SK-N-SH (cell line): ENCODE data around the gene HDAC7. TPM values are rescaled to one million over a fixed set of nuclear protein-coding genes. Genes with fewer than 3 reads are reported as not detected.
A peak's percentile ranks its signal among the peaks of the same experiment; 100 is the strongest.

ENCODE experiments used
- CTCF ChIA-PET: fragments of 300-600, 350-600 bp; formaldehyde crosslinking; extraction: SDS; loops from one replicate; lab custom pipeline; 2021; lab: Yijun Ruan, JAX
- POLR2A ChIA-PET: fragments of 350-600 bp; sonication (Branson Sonifier 250); formaldehyde crosslinking; extraction: SDS; loops from one replicate; lab custom pipeline; 2020; ENCODE audit warnings: antibody characterized with exemption, inconsistent platforms; lab: Yijun Ruan, JAX
- DNase-seq: peaks from one replicate; pipeline ENCODE4 v3.0.0; 2012
- H2AFZ ChIP-seq: fragments of 200-600 bp; sonication (generic); 2 replicates; pipeline ENCODE4 v1.8.1; 2016; ENCODE audit warnings: antibody characterized with exemption, mild to moderate bottlenecking, low read depth
- H3F3A ChIP-seq: fragments of 200-600 bp; sonication (generic); replicated peaks from 2 replicates; pipeline ENCODE3; 2016; ENCODE audit warnings: antibody characterized with exemption, mild to moderate bottlenecking; ENCODE audit not compliant: insufficient read depth
- H3K27ac ChIP-seq, 2 experiments: fragments of 200-500 bp in 1 of 2; fragments of 200-600 bp in 1 of 2; sonication (Bioruptor generic) in 1 of 2; sonication (generic), shearing (Covaris generic) in 1 of 2; 2 replicates each; pipeline versions ENCODE4 v1.5.1 to v1.6.1; 2014 to 2016; ENCODE audit warnings: low read depth in 2 of 2, inconsistent platforms in 1 of 2, low read length in 1 of 2, mild to moderate bottlenecking in 1 of 2, mixed read lengths in 1 of 2
- H3K27me3 ChIP-seq: fragments of 200-600 bp; sonication (generic), shearing (Covaris generic); 2 replicates; pipeline ENCODE4 v1.6.1; 2016; ENCODE audit warnings: mixed run types; ENCODE audit not compliant: insufficient read depth
- H3K36me3 ChIP-seq, 2 experiments: fragments of 200-500 bp in 1 of 2; fragments of 200-600 bp in 1 of 2; sonication (Bioruptor generic) in 1 of 2; sonication (generic) in 1 of 2; replicated peaks in 1 of 2; 2 replicates each; pipeline versions ENCODE3 to v1.5.1; 2014 to 2016; ENCODE audit warnings: low read length in 1 of 2, mild to moderate bottlenecking in 1 of 2; ENCODE audit not compliant: insufficient read depth in 2 of 2, control insufficient read depth in 1 of 2
- H3K4me1 ChIP-seq, 2 experiments: fragments of 200-500 bp in 1 of 2; fragments of 200-600 bp in 1 of 2; sonication (Bioruptor generic) in 1 of 2; sonication (generic), shearing (Covaris generic) in 1 of 2; 2 replicates each; pipeline versions ENCODE4 v1.5.1 to v1.6.1; 2014 to 2016; ENCODE audit warnings: low read depth in 1 of 2, low read length in 1 of 2, mixed run types in 1 of 2; ENCODE audit not compliant: insufficient read depth in 2 of 2, control insufficient read depth in 1 of 2
- H3K4me2 ChIP-seq: fragments of 200-600 bp; sonication (generic), shearing (Covaris generic); 2 replicates; pipeline ENCODE4 v1.6.1; 2017; ENCODE audit warnings: mixed run types
- H3K4me3 ChIP-seq, 2 experiments: fragments of 200-500 bp in 1 of 2; fragments of 200-600 bp in 1 of 2; sonication (Bioruptor generic) in 1 of 2; sonication (generic), shearing (Covaris generic) in 1 of 2; 2 replicates each; pipeline versions ENCODE4 v1.5.1 to v1.8.1; 2014 to 2016; ENCODE audit warnings: low read depth in 2 of 2, inconsistent platforms in 1 of 2, low read length in 1 of 2, mild to moderate bottlenecking in 1 of 2, mixed read lengths in 1 of 2, moderate library complexity in 1 of 2
- H3K79me2 ChIP-seq: fragments of 200-600 bp; sonication (generic); 2 replicates; pipeline ENCODE4 v1.8.1; 2017; ENCODE audit warnings: mild to moderate bottlenecking; ENCODE audit not compliant: insufficient read depth
- H3K9ac ChIP-seq: fragments of 200-600 bp; sonication (generic); 2 replicates; pipeline ENCODE4 v1.6.1; 2017; ENCODE audit warnings: mixed run types
- H3K9me2 ChIP-seq: fragments of 200-600 bp; sonication (generic); 2 replicates; pipeline ENCODE4 v1.6.1; 2017; ENCODE audit warnings: mixed run types
- H3K9me3 ChIP-seq: fragments of 200-600 bp; sonication (generic); 2 replicates; pipeline ENCODE4 v1.6.1; 2017; ENCODE audit warnings: mixed run types, mild to moderate bottlenecking, moderate library complexity
- H4K20me1 ChIP-seq: fragments of 200-600 bp; sonication (generic); 2 replicates; pipeline ENCODE4 v1.6.1; 2017; ENCODE audit warnings: mild to moderate bottlenecking, mixed run types; ENCODE audit not compliant: insufficient read depth
- GATA2 ChIP-seq: sonication (generic); formaldehyde crosslinking; IDR thresholded peaks from 2 replicates; pipeline ENCODE4 v1.5.0; 2020; ENCODE audit warnings: mild to moderate bottlenecking, missing genetic modification reagents
- MEF2A ChIP-seq: IDR thresholded peaks from 2 replicates; pipeline ENCODE4 v1.4.0; 2012; ENCODE audit warnings: low read depth, borderline replicate concordance
- RAD21 ChIP-seq: IDR thresholded peaks from 2 replicates; pipeline ENCODE4 v1.6.1; 2012; ENCODE audit warnings: mild to moderate bottlenecking, low read length
- RCOR1 ChIP-seq: fragments of 150-350 bp; IDR thresholded peaks from 2 replicates; pipeline ENCODE4 v1.6.1; 2017; ENCODE audit warnings: antibody characterized with exemption, low read length
- RFX5 ChIP-seq: IDR thresholded peaks from 2 replicates; pipeline ENCODE4 v1.6.1; 2012; ENCODE audit warnings: mild to moderate bottlenecking, improper control_type of control experiment, low read length
- SMC3 ChIP-seq: IDR thresholded peaks from 2 replicates; pipeline ENCODE4 v1.6.1; 2012; ENCODE audit warnings: low read depth, low read length, improper control_type of control experiment
- WGBS: methylation state at CpG from one replicate; pipeline ENCODE4 v1.1.6; 2017; ENCODE audit warnings: low lambda C conversion rate; 5-methylcytosine and 5-hydroxymethylcytosine counted together
- polyA plus RNA-seq, 3 experiments: library from polyadenylated mRNA; depleted of rRNA; stranded (reverse); fragments of >200 nt; gene quantifications; 2 replicates each; pipeline ENCODE4 v1.2.3, GENCODE V29; 2012
- TF ChIP-seq, protein P1 (sequence below): fragments of 150-350 bp; IDR thresholded peaks from 2 replicates; pipeline ENCODE4 v1.6.1; 2016; ENCODE audit warnings: mild to moderate bottlenecking, low read depth, low read length
- TF ChIP-seq, protein P2 (sequence below): IDR thresholded peaks from 2 replicates; pipeline ENCODE4 v1.4.0; 2012; ENCODE audit warnings: low read depth, borderline replicate concordance
- TF ChIP-seq, protein P3 (sequence below): fragments of 200-600 bp; sonication (generic); IDR thresholded peaks from 2 replicates; pipeline ENCODE4 v1.6.1; 2017; ENCODE audit warnings: antibody characterized with exemption, mild to moderate bottlenecking, moderate library complexity

The HDAC7 gene
- polyA plus RNA-seq, 1 of the 3 experiments (the other 2 are of a cell fraction): 51.0 TPM

DNA sequence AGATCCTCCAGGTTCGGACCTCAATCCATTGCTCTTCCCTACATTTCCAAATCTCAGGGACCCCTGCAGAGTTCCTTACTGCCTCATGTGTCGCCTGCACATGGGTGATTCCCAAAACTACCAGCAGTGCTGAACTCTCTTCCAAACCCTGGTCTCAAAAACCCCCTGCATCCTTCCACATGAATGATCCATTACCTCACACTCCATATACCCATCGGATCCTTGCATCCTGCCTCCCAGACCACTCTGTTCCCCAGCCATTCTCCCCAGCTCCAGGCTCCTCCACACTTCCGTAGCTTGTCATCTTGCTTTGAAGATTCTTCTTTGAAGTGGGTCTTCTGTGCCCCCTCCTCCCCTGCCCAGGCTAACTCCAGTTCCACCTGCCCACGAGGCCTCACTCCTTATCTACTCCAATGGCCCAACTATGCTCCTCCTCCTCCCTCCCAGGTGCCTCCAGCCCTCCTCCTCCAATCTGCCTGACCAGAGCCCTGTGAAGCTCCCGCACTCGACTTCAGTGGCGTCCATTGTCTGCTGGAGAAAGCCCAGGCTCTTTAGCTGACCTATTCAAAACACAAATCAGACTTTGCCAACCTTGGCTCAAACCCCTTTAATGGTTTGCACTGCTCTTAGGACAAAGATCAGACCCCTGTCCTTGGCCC, 74.8 kb downstream of the HDAC7 start:
- Histone ChIP-seq H2AFZ (no peak overlapping the region), H3K9ac (no peak overlapping the region), H3K9me2 (no peaks in the 10 kb centered on the region), H3K4me2 (no peak overlapping the region), H3K27me3 (no peaks in the 10 kb centered on the region), H3K79me2 (no peaks in the 10 kb centered on the region), H3K4me1 (peaks cover 13 to 23% of the 10 kb centered on the region in 2 experiments; a peak in 3 of 4 replicates)
- WGBS: 76% methylated on average over 8 of the region's 8 CpGs
- DNase-seq: no peak
- CTCF ChIA-PET: interaction anchor here (0.9 to 43.0 kb wide), 11 partner anchors 9 to 96 kb away, joined by 3 to 1294 read pairs (median 35); partner anchors contain the start of genes ENDOU, RAPGEF3 and SLC48A1
- POLR2A ChIA-PET: no interaction called here
- TF ChIP-seq, protein P1, sequence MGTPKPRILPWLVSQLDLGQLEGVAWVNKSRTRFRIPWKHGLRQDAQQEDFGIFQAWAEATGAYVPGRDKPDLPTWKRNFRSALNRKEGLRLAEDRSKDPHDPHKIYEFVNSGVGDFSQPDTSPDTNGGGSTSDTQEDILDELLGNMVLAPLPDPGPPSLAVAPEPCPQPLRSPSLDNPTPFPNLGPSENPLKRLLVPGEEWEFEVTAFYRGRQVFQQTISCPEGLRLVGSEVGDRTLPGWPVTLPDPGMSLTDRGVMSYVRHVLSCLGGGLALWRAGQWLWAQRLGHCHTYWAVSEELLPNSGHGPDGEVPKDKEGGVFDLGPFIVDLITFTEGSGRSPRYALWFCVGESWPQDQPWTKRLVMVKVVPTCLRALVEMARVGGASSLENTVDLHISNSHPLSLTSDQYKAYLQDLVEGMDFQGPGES: no peak
- TF ChIP-seq RFX5: no peak
- TF ChIP-seq, protein P2, sequence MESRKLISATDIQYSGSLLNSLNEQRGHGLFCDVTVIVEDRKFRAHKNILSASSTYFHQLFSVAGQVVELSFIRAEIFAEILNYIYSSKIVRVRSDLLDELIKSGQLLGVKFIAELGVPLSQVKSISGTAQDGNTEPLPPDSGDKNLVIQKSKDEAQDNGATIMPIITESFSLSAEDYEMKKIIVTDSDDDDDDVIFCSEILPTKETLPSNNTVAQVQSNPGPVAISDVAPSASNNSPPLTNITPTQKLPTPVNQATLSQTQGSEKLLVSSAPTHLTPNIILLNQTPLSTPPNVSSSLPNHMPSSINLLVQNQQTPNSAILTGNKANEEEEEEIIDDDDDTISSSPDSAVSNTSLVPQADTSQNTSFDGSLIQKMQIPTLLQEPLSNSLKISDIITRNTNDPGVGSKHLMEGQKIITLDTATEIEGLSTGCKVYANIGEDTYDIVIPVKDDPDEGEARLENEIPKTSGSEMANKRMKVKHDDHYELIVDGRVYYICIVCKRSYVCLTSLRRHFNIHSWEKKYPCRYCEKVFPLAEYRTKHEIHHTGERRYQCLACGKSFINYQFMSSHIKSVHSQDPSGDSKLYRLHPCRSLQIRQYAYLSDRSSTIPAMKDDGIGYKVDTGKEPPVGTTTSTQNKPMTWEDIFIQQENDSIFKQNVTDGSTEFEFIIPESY: no peak
- TF ChIP-seq RCOR1: no peak
- no peak for TF ChIP-seq MEF2A
- TF ChIP-seq, all 33 proteins: peak for 0
- Histone ChIP-seq H3K9me3 (no peaks in the 10 kb centered on the region), H3F3A (no peaks in the 10 kb centered on the region), H3K27ac (no peak overlapping the region), H3K4me3 (no peak overlapping the region), H4K20me1 (no peaks in the 10 kb centered on the region), H3K36me3 (no peaks in the 10 kb centered on the region)

DNA sequence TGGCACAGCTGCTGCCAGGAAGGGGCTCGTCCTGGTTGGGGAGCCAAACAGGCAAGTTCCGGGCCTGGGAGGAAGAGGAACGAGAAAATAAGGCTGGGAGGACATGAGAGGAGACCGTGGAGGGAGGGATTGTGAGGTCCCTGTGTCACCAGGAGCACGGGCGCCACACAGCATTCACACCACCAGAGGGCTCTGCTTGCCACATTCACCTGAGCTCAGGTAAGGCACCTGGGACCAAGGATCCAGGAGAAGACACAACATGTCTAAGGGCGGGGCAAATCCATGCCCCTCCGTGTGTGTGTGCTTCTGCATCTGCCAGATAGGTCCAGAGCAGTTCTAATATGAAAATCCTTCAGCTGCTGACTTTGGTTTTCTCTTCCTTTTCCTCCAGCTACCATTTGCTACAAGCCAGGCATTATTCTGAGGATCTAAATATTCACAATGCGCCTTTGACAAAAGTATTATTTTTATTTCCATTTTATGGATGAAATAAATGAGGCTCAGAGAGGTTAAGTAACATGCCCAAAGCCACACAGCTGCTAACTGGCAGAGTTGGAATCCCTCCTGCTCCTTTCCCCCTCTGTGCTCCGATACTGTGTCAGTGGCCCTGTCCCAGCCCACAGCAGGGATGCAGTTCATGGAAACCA, 75.6 kb downstream of the HDAC7 start:
- H3K9me3 ChIP-seq: no peaks in the 10 kb centered on the region
- no peak overlapping the region for H3K4me2 ChIP-seq
- 40% methylated on average over 10 of the region's 10 CpGs for WGBS
- POLR2A ChIA-PET: interaction anchor here (1.1 kb wide), 1 partner anchor 38 kb away, joined by 3 read pairs; the partner anchor contains the start of gene RPAP3
- peak; percentile 54 for TF ChIP-seq SMC3
- TF ChIP-seq GATA2: no peak
- TF ChIP-seq RAD21: peak; percentile 49
- TF ChIP-seq, protein P3, sequence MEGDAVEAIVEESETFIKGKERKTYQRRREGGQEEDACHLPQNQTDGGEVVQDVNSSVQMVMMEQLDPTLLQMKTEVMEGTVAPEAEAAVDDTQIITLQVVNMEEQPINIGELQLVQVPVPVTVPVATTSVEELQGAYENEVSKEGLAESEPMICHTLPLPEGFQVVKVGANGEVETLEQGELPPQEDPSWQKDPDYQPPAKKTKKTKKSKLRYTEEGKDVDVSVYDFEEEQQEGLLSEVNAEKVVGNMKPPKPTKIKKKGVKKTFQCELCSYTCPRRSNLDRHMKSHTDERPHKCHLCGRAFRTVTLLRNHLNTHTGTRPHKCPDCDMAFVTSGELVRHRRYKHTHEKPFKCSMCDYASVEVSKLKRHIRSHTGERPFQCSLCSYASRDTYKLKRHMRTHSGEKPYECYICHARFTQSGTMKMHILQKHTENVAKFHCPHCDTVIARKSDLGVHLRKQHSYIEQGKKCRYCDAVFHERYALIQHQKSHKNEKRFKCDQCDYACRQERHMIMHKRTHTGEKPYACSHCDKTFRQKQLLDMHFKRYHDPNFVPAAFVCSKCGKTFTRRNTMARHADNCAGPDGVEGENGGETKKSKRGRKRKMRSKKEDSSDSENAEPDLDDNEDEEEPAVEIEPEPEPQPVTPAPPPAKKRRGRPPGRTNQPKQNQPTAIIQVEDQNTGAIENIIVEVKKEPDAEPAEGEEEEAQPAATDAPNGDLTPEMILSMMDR: peak; percentile 55
- peak; percentile 51 for DNase-seq
- no peak overlapping the region for H3K9ac ChIP-seq
- no peaks in the 10 kb centered on the region for H3F3A ChIP-seq
- H3K27ac ChIP-seq: no peak overlapping the region
- H3K27me3 ChIP-seq: no peaks in the 10 kb centered on the region
- peaks cover 13 to 23% of the 10 kb centered on the region in 2 experiments; a peak in 3 of 4 replicates for H3K4me1 ChIP-seq
- CTCF ChIA-PET: interaction anchor here (0.9 to 43.0 kb wide), 15 partner anchors 8 to 96 kb away, joined by 3 to 1294 read pairs (median 9); partner anchors contain the start of genes ENDOU, RAPGEF3 and SLC48A1
- no peak overlapping the region; a peak in 1 of 4 replicates for H3K4me3 ChIP-seq
- no peaks in the 10 kb centered on the region for H3K79me2 ChIP-seq
- no peaks in the 10 kb centered on the region for H4K20me1 ChIP-seq
- no peak overlapping the region for H2AFZ ChIP-seq
- H3K36me3 ChIP-seq: no peaks in the 10 kb centered on the region
- H3K9me2 ChIP-seq: no peaks in the 10 kb centered on the region
